Fibroblast of lung (primary cell): ENCODE results near the gene SESN2. TPM values are rescaled to one million over a fixed set of nuclear protein-coding genes. Genes with fewer than 3 reads are reported as not detected.

Source experiments
- DNase-seq, 2 donors: peaks; one replicate each; pipeline versions ENCODE4 v3.0.0 to v3.0.0-alpha.2; 2010; ENCODE audit warnings: low read depth in 2 of 2
- H2AFZ ChIP-seq: 2 replicates; pipeline ENCODE4 v1.5.1; 2012; ENCODE audit warnings: low read length, control low read depth, inconsistent platforms
- H3K27ac ChIP-seq: 2 replicates; pipeline ENCODE4 v1.5.1; 2011; ENCODE audit warnings: low read length, control low read depth; ENCODE audit not compliant: insufficient read depth
- H3K27me3 ChIP-seq: 2 replicates; pipeline ENCODE4 v1.5.1; 2011; ENCODE audit warnings: mild to moderate bottlenecking, low read length; ENCODE audit not compliant: control insufficient read depth, insufficient read depth
- H3K36me3 ChIP-seq: 2 replicates; pipeline ENCODE4 v1.5.1; 2011; ENCODE audit warnings: low read length; ENCODE audit not compliant: control insufficient read depth, insufficient read depth
- H3K4me1 ChIP-seq: 2 replicates; pipeline ENCODE4 v1.5.1; 2011; ENCODE audit warnings: low read length; ENCODE audit not compliant: control insufficient read depth, insufficient read depth; ENCODE audit errors: extremely low read depth
- H3K4me2 ChIP-seq: 2 replicates; pipeline ENCODE4 v1.5.1; 2011; ENCODE audit warnings: low read length, control low read depth; ENCODE audit not compliant: insufficient read depth; ENCODE audit errors: extremely low read depth
- H3K4me3 ChIP-seq, 4 experiments: fragments of 200-600 bp in 1 of 4; sonication (generic) in 1 of 4; replicated peaks in 1 of 4; 2 replicates each; pipeline ENCODE4 v1.5.1; 2011 to 2016; ENCODE audit warnings: low read length in 4 of 4, low read depth in 3 of 4, mild to moderate bottlenecking in 3 of 4, control low read depth in 2 of 4, inconsistent platforms in 1 of 4, mixed read lengths in 1 of 4; ENCODE audit not compliant: insufficient read depth in 1 of 4; ENCODE audit errors: control extremely low read depth in 1 of 4
- H3K79me2 ChIP-seq: 2 replicates; pipeline ENCODE4 v1.5.1; 2012; ENCODE audit warnings: mild to moderate bottlenecking, low read length, inconsistent platforms; ENCODE audit not compliant: control insufficient read depth, insufficient read depth
- H3K9ac ChIP-seq: 2 replicates; pipeline ENCODE4 v1.5.1; 2011; ENCODE audit warnings: mild to moderate bottlenecking, low read length, control low read depth; ENCODE audit not compliant: insufficient read depth
- H3K9me3 ChIP-seq: 2 replicates; pipeline ENCODE4 v1.5.1; 2012; ENCODE audit warnings: low read depth, low read length; ENCODE audit not compliant: control insufficient read depth, insufficient read depth
- H4K20me1 ChIP-seq: 2 replicates; pipeline ENCODE4 v1.5.1; 2011; ENCODE audit warnings: low read length; ENCODE audit not compliant: control insufficient read depth, insufficient read depth; ENCODE audit errors: extremely low read depth
- CTCF ChIP-seq, 2 donors: IDR thresholded peaks in 1 of 2; conservative IDR thresholded peaks in 1 of 2; 1 replicate in 1 of 2; 2 replicates in 1 of 2; pipeline ENCODE4 v1.5.1; 2011 to 2012; ENCODE audit warnings: low read length in 2 of 2, control low read depth in 1 of 2, inconsistent platforms in 1 of 2, low read depth in 1 of 2, mild to moderate bottlenecking in 1 of 2
- EZH2 ChIP-seq: IDR thresholded peaks from 2 replicates; pipeline ENCODE4 v1.5.1; 2012; ENCODE audit warnings: low read length, control low read depth, mild to moderate bottlenecking; ENCODE audit errors: missing control alignments
- polyA plus RNA-seq, 2 donors: library from polyadenylated mRNA; depleted of rRNA in 1 of 2; stranded (reverse) in 1 of 2; unstranded in 1 of 2; fragments of >200 nt; gene quantifications; 2 replicates each; pipeline ENCODE4 v1.2.1, GENCODE V29; 2011 to 2012; ENCODE audit warnings: missing spikeins in 1 of 2
- total RNA-seq: library from RNA; depleted of rRNA; stranded (reverse); fragments of >200 nt; gene quantifications from 2 replicates; pipeline ENCODE4 v1.2.1, GENCODE V29; 2014

Gene SESN2
- total and polyA plus RNA-seq, 2 donors (not counting 1 experiment from before 2014, with no cell fraction given) = 8.4 to 55.2 TPM

GRCh38 chr1:28314547-28314941, 55.2 kb downstream of the SESN2 start:
- Histone ChIP-seq H3K36me3 (no peaks in the 10 kb centered on the region), H2AFZ (no peak overlapping the region), H3K4me2 (no peak overlapping the region), H3K9me3 (no peaks in the 10 kb centered on the region), H4K20me1 (no peaks in the 10 kb centered on the region), H3K4me3 (no peak overlapping the region), H3K79me2 (no peaks in the 10 kb centered on the region), H3K27me3 (no peaks in the 10 kb centered on the region), H3K9ac (no peak overlapping the region), H3K27ac (no peak overlapping the region), H3K4me1 (peaks cover 4% of the 10 kb centered on the region)
- no peak for TF ChIP-seq EZH2
- no peak for TF ChIP-seq CTCF (conservative IDR thresholded peaks at IDR 0.05 in 1 of 2, IDR thresholded peaks at IDR 0.05 in 1 of 2; ENCODE audit: low read depth in 1 of 2, low read length in 2 of 2)
- no peak for DNase-seq

- H3K4me3 ChIP-seq = no peak overlapping the region
- no peaks in the 10 kb centered on the region for H3K27me3 ChIP-seq
- DNase-seq = no peak
- H3K9ac ChIP-seq = no peak overlapping the region
- H3K36me3 ChIP-seq = no peaks in the 10 kb centered on the region
- no peak overlapping the region for H3K4me2 ChIP-seq
- no peak overlapping the region for H3K27ac ChIP-seq
- no peak for TF ChIP-seq CTCF (conservative IDR thresholded peaks at IDR 0.05 in 1 of 2, IDR thresholded peaks at IDR 0.05 in 1 of 2; ENCODE audit: low read depth in 1 of 2, low read length in 2 of 2)
- no peak for TF ChIP-seq EZH2
- H2AFZ ChIP-seq = no peak overlapping the region
- H3K79me2 ChIP-seq = no peaks in the 10 kb centered on the region
- peaks cover 4% of the 10 kb centered on the region for H3K4me1 ChIP-seq
- H3K9me3 ChIP-seq = no peaks in the 10 kb centered on the region
- H4K20me1 ChIP-seq = no peaks in the 10 kb centered on the region
These were observed 57.7 kb downstream of the SESN2 start for GRCh38 chr1:28317014-28317413.

GRCh38 chr1:28322194-28322593, 62.9 kb downstream of the SESN2 start:
- H3K79me2 ChIP-seq = no peaks in the 10 kb centered on the region
- H2AFZ ChIP-seq = no peak overlapping the region
- H3K27me3 ChIP-seq = no peaks in the 10 kb centered on the region
- TF ChIP-seq CTCF (conservative IDR thresholded peaks at IDR 0.05 in 1 of 2, IDR thresholded peaks at IDR 0.05 in 1 of 2; ENCODE audit: low read depth in 1 of 2, low read length in 2 of 2) (no peak), EZH2 (no peak)
- no peak overlapping the region for H3K4me2 ChIP-seq
- H3K4me1 ChIP-seq = no peaks in the 10 kb centered on the region
- no peaks in the 10 kb centered on the region for H4K20me1 ChIP-seq
- no peak overlapping the region for H3K27ac ChIP-seq
- H3K36me3 ChIP-seq = no peaks in the 10 kb centered on the region
- no peak overlapping the region for H3K9ac ChIP-seq
- H3K9me3 ChIP-seq = no peaks in the 10 kb centered on the region
- no peak for DNase-seq
- no peak overlapping the region for H3K4me3 ChIP-seq
